Measurements from ENCODE around the gene JARID2. TPM values are rescaled to one million over a fixed set of nuclear protein-coding genes. Genes with fewer than 3 reads are reported as not detected.

Gene JARID2
- total and polyA plus RNA-seq, 2 of the 4 experiments (the other 2 are of a cell fraction) = 9.6 to 12.9 TPM

DNA sequence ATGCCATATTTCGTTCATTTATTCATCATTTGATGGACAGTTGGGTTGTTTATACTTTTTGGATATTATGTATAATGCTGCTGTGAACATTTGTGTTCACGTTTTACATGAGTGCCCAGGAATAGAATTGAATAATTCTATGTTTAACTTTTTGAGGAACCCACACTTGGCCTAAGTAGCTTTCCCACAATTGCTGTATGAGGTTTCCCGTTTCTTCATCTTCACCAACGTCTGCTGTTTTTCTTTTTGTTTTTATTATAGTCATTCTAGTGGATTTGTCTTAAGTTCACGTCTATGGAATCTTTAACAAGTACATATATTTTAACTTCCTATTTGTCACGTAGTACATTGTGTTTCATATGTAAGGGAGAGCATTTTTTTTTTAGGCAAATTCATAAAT lies 110.3 kb downstream of the JARID2 start:
- Histone ChIP-seq H3K23ac (ENCODE audit: low read depth, low read length) (no peak overlapping the region), H3K9ac (ENCODE audit: low read depth, low read length) (no peak overlapping the region), H3K4me3 (ENCODE audit: insufficient read depth, low read depth, low read length) (no peak overlapping the region), H3K18ac (ENCODE audit: low read depth, low read length) (no peak overlapping the region), H4K91ac (ENCODE audit: insufficient read depth, low read depth, low read length) (no peak overlapping the region), H3K9me1 (ENCODE audit: insufficient read depth, low read length) (peaks cover 30% of the 10 kb centered on the region), H3K36me3 (ENCODE audit: control insufficient read depth, insufficient read depth, low read length) (no peaks in the 10 kb centered on the region), H3K79me1 (ENCODE audit: low read depth in 1 of 2, low read length in 2 of 2) (peaks cover 36 to 86% of the 10 kb centered on the region in 2 experiments), H3K4ac (ENCODE audit: low read depth, low read length) (no peak overlapping the region), H2BK20ac (ENCODE audit: low read depth, low read length) (no peak overlapping the region), H3K27me3 (ENCODE audit: control insufficient read depth, insufficient read depth, low read length) (no peaks in the 10 kb centered on the region), H3K14ac (replicated peaks; ENCODE audit: low read depth, low read length) (no peak overlapping the region), H4K8ac (ENCODE audit: low read depth in 2 of 2, low read length in 2 of 2) (no peak overlapping the region), H2AK5ac (ENCODE audit: low read depth, low read length) (no peak overlapping the region), H3K4me1 (ENCODE audit: control insufficient read depth, insufficient read depth, low read length) (peaks cover 27% of the 10 kb centered on the region), H2BK15ac (ENCODE audit: low read depth, low read length) (no peak overlapping the region), H3K56ac (ENCODE audit: extremely low read depth, insufficient read depth, low read length) (no peak overlapping the region), H3K4me2 (ENCODE audit: low read depth, low read length) (no peak overlapping the region), H2AK9ac (replicated peaks; ENCODE audit: low read depth, low read length, poor library complexity) (no peak overlapping the region), H2AFZ (replicated peaks; ENCODE audit: low read length, poor library complexity) (no peak overlapping the region), H4K5ac (ENCODE audit: low read depth, low read length) (no peak overlapping the region), H2BK5ac (ENCODE audit: low read depth, low read length, poor library complexity, severe bottlenecking) (no peak overlapping the region), H4K20me1 (ENCODE audit: insufficient read depth, low read length) (peaks cover 91% of the 10 kb centered on the region), H3K9me3 (ENCODE audit: control insufficient read depth, insufficient read depth, low read length) (no peaks in the 10 kb centered on the region), H2BK120ac (ENCODE audit: low read depth, low read length) (no peak overlapping the region), H3K27ac (ENCODE audit: insufficient read depth, low read length) (no peak overlapping the region)
- dilution Hi-C loops (cut with HindIII; ENCODE audit: low sequenced_read_pairs, unreplicated experiment) (no loop called here), in situ Hi-C loops (cut with MboI; ENCODE audit: low sequenced_read_pairs) (no loop called here), intact Hi-C loops (cut with micrococcal nuclease) (no loop called here)
- CTCF ChIA-PET = interaction anchor here (0.6 kb wide), 1 partner anchor 27 kb away, joined by 12 read pairs; no protein-coding TSS in a partner anchor
- no TSS peak for BruUV-seq (replicated peaks)
- ATAC-seq (ENCODE audit: low read depth) (no peak), DNase-seq (no peak)
- WGBS, 2 experiments (ENCODE audit: extremely low coverage in 2 of 2, insufficient read length in 1 of 2) = no CpG with 5 or more reads among the region's 6 CpGs
- TF ChIP-seq POLR2A (IDR thresholded peaks at IDR 0.05; ENCODE audit: low read depth, low read length) (no peak), BHLHE40 (IDR thresholded peaks at IDR 0.05; ENCODE audit: low read depth, low read length) (no peak)
- POLR2A ChIA-PET (ENCODE audit: unreplicated experiment) = no interaction called here
